BJ (cell line): ENCODE data around the gene TRPM2. TPM values are rescaled to one million over a fixed set of nuclear protein-coding genes. Genes with fewer than 3 reads are reported as not detected.

Source experiments
- CTCF ChIA-PET: fragments of 350-600 bp; formaldehyde crosslinking; extraction: SDS; loops from one replicate; lab custom pipeline; 2021; ENCODE audit warnings: antibody characterized with exemption, inconsistent platforms; lab: Yijun Ruan, JAX
- POLR2A ChIA-PET: fragments of 300-600 bp; sonication (Branson Sonifier 250); formaldehyde crosslinking; extraction: SDS; loops from one replicate; lab custom pipeline; 2021; ENCODE audit warnings: antibody characterized with exemption; lab: Charles Lee
- DNase-seq: peaks from one replicate; pipeline ENCODE4 v3.0.0-alpha.2; 2011; ENCODE audit warnings: low read depth
- H3K27me3 ChIP-seq: 2 replicates; pipeline ENCODE4 v1.6.0; 2011; ENCODE audit warnings: low read length; ENCODE audit not compliant: control insufficient read depth, insufficient read depth
- H3K36me3 ChIP-seq: 2 replicates; pipeline ENCODE4 v1.5.1; 2011; ENCODE audit warnings: low read length; ENCODE audit not compliant: control insufficient read depth, insufficient read depth
- H3K4me3 ChIP-seq: 2 replicates; pipeline ENCODE4 v1.5.1; 2011; ENCODE audit warnings: low read depth, mild to moderate bottlenecking, control low read depth, low read length
- polyA plus RNA-seq: library from polyadenylated mRNA; depleted of rRNA; stranded (reverse); fragments of >200 nt; gene quantifications from 2 replicates; pipeline ENCODE4 v1.2.3, GENCODE V29; 2011
- TF ChIP-seq, protein P1 (sequence below): IDR thresholded peaks from 2 replicates; pipeline ENCODE4 v1.5.1; 2011; ENCODE audit warnings: low read depth, mild to moderate bottlenecking, control low read depth, inconsistent platforms, low read length, moderate library complexity; ENCODE audit not compliant: insufficient read depth

TRPM2 gene
- polyA plus RNA-seq, 1 experiment: not detected

DNA sequence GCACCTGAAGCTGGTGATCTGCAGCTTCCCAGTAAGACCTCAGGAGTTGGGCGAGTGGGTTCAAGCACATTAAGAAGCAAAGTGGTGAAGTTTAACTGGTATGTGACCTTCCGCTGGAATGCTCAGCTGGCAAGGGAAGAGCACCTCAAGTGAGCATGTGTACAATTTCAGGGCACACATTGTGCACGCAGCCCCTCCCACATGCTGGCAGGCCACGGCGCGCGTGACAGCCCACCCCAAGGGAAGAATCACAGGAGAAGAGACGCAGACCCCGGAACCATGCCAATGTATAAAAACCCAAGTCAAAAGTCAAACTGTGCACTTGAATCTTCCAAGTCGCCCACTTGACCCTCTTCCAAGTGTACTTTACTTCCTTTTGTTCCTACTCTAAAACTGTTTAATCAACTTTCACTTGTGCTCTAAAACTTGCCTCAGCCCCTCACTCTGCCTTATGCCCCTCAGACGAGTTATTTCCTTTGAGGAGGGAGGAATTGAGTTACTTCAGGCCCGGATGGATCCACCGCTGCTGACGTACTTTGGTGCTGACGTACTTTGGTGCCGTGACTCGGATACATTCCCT lies 121.9 kb downstream of the TRPM2 start:
- DNase-seq: no peak
- H3K27me3 ChIP-seq: peaks cover 4% of the 10 kb centered on the region; the same call in 1 of the 2 replicates
- no peak overlapping the region for H3K4me3 ChIP-seq
- TF ChIP-seq, protein P1, sequence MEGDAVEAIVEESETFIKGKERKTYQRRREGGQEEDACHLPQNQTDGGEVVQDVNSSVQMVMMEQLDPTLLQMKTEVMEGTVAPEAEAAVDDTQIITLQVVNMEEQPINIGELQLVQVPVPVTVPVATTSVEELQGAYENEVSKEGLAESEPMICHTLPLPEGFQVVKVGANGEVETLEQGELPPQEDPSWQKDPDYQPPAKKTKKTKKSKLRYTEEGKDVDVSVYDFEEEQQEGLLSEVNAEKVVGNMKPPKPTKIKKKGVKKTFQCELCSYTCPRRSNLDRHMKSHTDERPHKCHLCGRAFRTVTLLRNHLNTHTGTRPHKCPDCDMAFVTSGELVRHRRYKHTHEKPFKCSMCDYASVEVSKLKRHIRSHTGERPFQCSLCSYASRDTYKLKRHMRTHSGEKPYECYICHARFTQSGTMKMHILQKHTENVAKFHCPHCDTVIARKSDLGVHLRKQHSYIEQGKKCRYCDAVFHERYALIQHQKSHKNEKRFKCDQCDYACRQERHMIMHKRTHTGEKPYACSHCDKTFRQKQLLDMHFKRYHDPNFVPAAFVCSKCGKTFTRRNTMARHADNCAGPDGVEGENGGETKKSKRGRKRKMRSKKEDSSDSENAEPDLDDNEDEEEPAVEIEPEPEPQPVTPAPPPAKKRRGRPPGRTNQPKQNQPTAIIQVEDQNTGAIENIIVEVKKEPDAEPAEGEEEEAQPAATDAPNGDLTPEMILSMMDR: no peak
- ChIA-PET POLR2A (no interaction called here), CTCF (interaction anchor here (1.0 to 1.5 kb wide), 2 partner anchors 17 to 27 kb away, joined by 3 to 4 read pairs; no protein-coding TSS in a partner anchor)
- no peaks in the 10 kb centered on the region for H3K36me3 ChIP-seq

DNA sequence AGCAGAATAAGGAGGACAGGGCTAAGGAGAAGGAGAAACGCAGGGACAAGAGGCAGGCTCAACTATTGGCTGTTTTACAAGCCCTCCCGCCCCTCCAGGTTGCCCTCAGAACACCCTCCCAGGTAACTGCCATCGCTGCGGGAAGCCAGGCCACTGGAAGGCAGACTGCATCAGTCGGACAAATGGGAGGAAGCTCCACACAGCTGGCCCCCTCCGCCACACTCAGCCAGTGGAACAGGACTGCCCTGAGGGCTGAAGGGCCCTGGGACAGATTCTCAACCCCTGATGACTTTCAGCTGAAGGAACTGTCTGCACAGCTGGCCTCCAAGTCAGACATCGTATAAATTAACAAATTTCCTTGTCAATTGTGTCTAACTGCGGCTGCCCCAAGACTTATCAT lies 123.7 kb downstream of the TRPM2 start:
- Histone ChIP-seq H3K27me3 (peaks cover 4% of the 10 kb centered on the region; the same call in 1 of the 2 replicates), H3K4me3 (no peak overlapping the region), H3K36me3 (no peaks in the 10 kb centered on the region)
- no peak for DNase-seq
- TF ChIP-seq, protein P1: no peak
- CTCF ChIA-PET: no interaction called here
- POLR2A ChIA-PET: no interaction called here

DNA sequence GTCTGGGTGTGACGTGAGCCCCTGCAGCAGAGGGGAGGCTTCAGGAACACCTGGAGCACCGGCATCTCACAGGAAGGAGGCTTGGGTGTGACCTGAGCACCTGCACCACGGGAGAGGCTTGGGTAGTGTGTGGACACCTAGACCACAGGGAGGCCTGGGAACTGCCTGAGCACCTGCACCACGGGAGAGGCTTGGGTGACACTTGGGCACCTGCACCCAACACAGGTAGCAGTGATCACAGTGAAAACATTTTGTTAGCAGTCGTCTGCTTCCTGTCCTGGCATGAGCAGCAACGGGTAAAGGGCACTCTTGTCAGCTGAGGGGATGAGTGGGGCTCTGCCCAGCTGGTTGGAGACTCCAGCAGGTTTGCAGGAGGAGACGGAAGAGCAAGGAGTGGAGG lies 124.3 kb downstream of the TRPM2 start:
- POLR2A ChIA-PET: no interaction called here
- H3K27me3 ChIP-seq: peaks cover 4% of the 10 kb centered on the region; the same call in 1 of the 2 replicates

DNA sequence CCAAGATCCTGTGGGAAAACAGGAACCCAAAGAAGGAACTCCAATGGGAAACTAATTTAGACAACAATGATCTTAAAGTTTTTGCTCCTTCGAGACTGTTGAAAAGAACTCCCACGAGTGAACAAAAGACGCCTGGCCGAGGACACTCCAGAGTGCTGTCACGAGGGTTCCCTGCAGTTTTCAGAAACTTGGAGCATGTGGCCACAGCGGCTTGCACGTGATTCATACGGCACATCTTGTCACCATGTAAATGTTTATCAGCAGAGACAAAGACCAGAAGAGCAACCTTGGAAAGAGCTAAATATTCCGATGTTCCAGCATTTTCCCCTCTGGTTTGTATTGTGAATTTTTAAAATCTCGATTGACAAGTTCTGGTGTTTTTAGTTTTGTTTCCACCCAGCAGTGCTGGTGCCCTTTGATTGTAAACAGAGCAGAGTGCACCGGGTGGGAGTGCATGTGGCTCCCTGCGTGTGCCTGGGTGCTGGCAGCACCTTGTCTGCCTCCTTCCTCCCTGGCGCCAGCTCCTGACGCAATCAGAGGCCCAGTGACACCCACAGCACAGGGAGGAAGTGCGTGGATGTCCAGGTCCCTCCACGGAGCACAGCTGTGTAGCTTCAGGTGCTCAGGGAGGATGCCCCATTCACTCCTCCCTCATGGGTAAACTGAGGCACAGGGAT lies 124.8 kb downstream of the TRPM2 start:
- CTCF ChIA-PET: interaction anchor here (0.7 kb wide), 1 partner anchor 32 kb away, joined by 3 read pairs; no protein-coding TSS in a partner anchor
- no peaks in the 10 kb centered on the region for H3K36me3 ChIP-seq
- POLR2A ChIA-PET: no interaction called here
- TF ChIP-seq, protein P1: no peak
- peaks cover 4% of the 10 kb centered on the region; the same call in 1 of the 2 replicates for H3K27me3 ChIP-seq
- H3K4me3 ChIP-seq: no peak overlapping the region
- no peak for DNase-seq

More for the DNA sequence above, 124.3 kb downstream of the TRPM2 start:
- Histone ChIP-seq H3K4me3 (no peak overlapping the region), H3K36me3 (no peaks in the 10 kb centered on the region)
- TF ChIP-seq, protein P1: no peak
- CTCF ChIA-PET: no interaction called here
- no peak for DNase-seq

DNA sequence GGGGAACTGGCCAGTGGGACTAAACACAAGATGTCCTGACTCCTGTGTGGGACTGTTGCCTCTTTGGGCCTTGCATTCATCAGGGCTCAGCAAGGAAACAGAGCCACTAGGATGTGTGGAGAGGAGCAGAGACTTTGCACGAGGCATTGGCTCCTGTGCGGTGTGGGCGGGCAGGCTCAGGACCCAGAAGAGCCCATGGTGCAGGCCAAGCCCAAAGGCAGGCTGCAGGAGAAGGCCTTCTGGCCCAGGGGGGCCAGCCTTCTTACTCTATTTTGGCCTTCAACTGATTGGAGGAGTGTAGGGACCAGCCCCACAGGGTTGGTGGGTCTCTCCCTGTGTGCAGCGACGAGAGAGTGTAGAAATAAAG lies 125.4 kb downstream of the TRPM2 start:
- Histone ChIP-seq H3K4me3 (no peak overlapping the region), H3K27me3 (peaks cover 4% of the 10 kb centered on the region; the same call in 1 of the 2 replicates), H3K36me3 (no peaks in the 10 kb centered on the region)
- no peak for DNase-seq
- TF ChIP-seq, protein P1: no peak
- POLR2A ChIA-PET: no interaction called here
- CTCF ChIA-PET: interaction anchor here (0.7 to 1.2 kb wide), 2 partner anchors 11 to 31 kb away, joined by 3 read pairs; no protein-coding TSS in a partner anchor
